B cell (primary cell): Measurements from ENCODE around the gene NAV2. TPM values are rescaled to one million over a fixed set of nuclear protein-coding genes. Genes with fewer than 3 reads are reported as not detected.

ENCODE experiments used
- ATAC-seq: fragments of 200-7000 bp; cut with Tn5 transposase; one replicate; pipeline ENCODE4 v1.10.0; 2021; ENCODE audit warnings: low read depth, mild to moderate bottlenecking, moderate number of reproducible peaks, moderate library complexity
- CTCF ChIA-PET: fragments of 350-600 bp; sonication (Branson Sonifier 250); formaldehyde crosslinking; loops from one replicate; lab custom pipeline; 2021; ENCODE audit warnings: antibody characterized with exemption, inconsistent platforms; lab: Charles Lee
- POLR2A ChIA-PET: fragments of 350-600 bp; sonication (Branson Sonifier 250); formaldehyde crosslinking; loops from one replicate; lab custom pipeline; 2021; ENCODE audit warnings: antibody characterized with exemption; lab: Charles Lee
- DNase-seq: peaks from one replicate; pipeline ENCODE4 v3.0.0; 2013
- H2AFZ ChIP-seq: 2 replicates; pipeline ENCODE4 v1.6.1; 2012; ENCODE audit warnings: mild to moderate bottlenecking, low read depth, low read length; ENCODE audit not compliant: insufficient read depth, poor library complexity, severe bottlenecking
- H3K27ac ChIP-seq, 2 donors: 1 replicate in 1 of 2; 2 replicates in 1 of 2; pipeline ENCODE4 v1.5.1; 2012 to 2013; ENCODE audit warnings: low read length in 2 of 2, mild to moderate bottlenecking in 2 of 2, moderate library complexity in 1 of 2
- H3K27me3 ChIP-seq, 4 experiments: fragments of 200-600 bp in 1 of 4; sonication (generic) in 1 of 4; replicated peaks in 1 of 4; 1 replicate in 2 of 4; 2 replicates in 2 of 4; pipeline versions ENCODE4 v1.6.1 to v1.7.0; 2013 to 2016; ENCODE audit warnings: low read length in 3 of 4, mild to moderate bottlenecking in 2 of 4, mixed read lengths in 1 of 4, moderate library complexity in 1 of 4; ENCODE audit not compliant: insufficient read depth in 4 of 4, control insufficient read depth in 3 of 4; ENCODE audit errors: control extremely low read depth in 1 of 4
- H3K36me3 ChIP-seq, 2 experiments: replicated peaks in 1 of 2; 1 replicate in 1 of 2; 2 replicates in 1 of 2; pipeline versions ENCODE4 v1.6.1 to v1.7.1; 2013; ENCODE audit warnings: low read length in 1 of 2; ENCODE audit not compliant: insufficient read depth in 2 of 2, control insufficient read depth in 1 of 2; ENCODE audit errors: control extremely low read depth in 1 of 2, extremely low read depth in 1 of 2
- H3K4me1 ChIP-seq, 2 donors: fragments of 200-600 bp in 1 of 2; sonication (generic) in 1 of 2; 1 replicate in 1 of 2; 2 replicates in 1 of 2; pipeline versions ENCODE4 v1.5.1 to v1.6.1; 2013 to 2017; ENCODE audit warnings: low read length in 2 of 2; ENCODE audit not compliant: control insufficient read depth in 2 of 2, insufficient read depth in 2 of 2
- H3K4me2 ChIP-seq: replicated peaks from 2 replicates; pipeline ENCODE3; 2012; ENCODE audit warnings: mild to moderate bottlenecking, low read depth, low read length; ENCODE audit not compliant: poor library complexity, severe bottlenecking
- H3K4me3 ChIP-seq, 5 experiments: fragments of 200-600 bp in 1 of 5; sonication (generic) in 1 of 5; 1 replicate in 3 of 5; 2 replicates in 2 of 5; pipeline versions ENCODE4 v1.5.1 to v1.7.0; 2011 to 2016; ENCODE audit warnings: low read length in 4 of 5, mild to moderate bottlenecking in 4 of 5, low read depth in 2 of 5, control low read depth in 1 of 5, moderate library complexity in 1 of 5; ENCODE audit not compliant: insufficient read depth in 1 of 5; ENCODE audit errors: control extremely low read depth in 1 of 5, extremely low read depth in 1 of 5
- H3K79me2 ChIP-seq: fragments of 200-600 bp; sonication (generic); one replicate; pipeline ENCODE4 v1.6.0; 2016; ENCODE audit warnings: low read length; ENCODE audit not compliant: control insufficient read depth, insufficient read depth
- H3K9ac ChIP-seq: fragments of 200-600 bp; sonication (generic); 2 replicates; pipeline ENCODE4 v1.6.1; 2017; ENCODE audit warnings: mild to moderate bottlenecking, low read length, moderate library complexity
- H3K9me3 ChIP-seq, 3 donors: one replicate each; pipeline versions ENCODE4 v1.6.1 to v1.7.1; 2013; ENCODE audit warnings: low read length in 2 of 3; ENCODE audit not compliant: control insufficient read depth in 2 of 3, insufficient read depth in 1 of 3; ENCODE audit errors: control extremely low read depth in 1 of 3
- H4K20me1 ChIP-seq: 2 replicates; pipeline ENCODE4 v1.6.0; 2012; ENCODE audit warnings: mild to moderate bottlenecking, low read length; ENCODE audit not compliant: insufficient read depth, control insufficient read depth, poor library complexity, severe bottlenecking
- H3K27ac Mint-ChIP-seq: one replicate; pipeline ENCODE4 v1.8.0; 2021; ENCODE audit warnings: mixed read lengths
- H3K27me3 Mint-ChIP-seq: one replicate; pipeline ENCODE4 v1.8.0; 2021; ENCODE audit warnings: mixed read lengths
- H3K4me1 Mint-ChIP-seq: one replicate; pipeline ENCODE4 v1.8.0; 2021; ENCODE audit warnings: mixed read lengths
- H3K4me3 Mint-ChIP-seq: one replicate; pipeline ENCODE4 v1.8.0; 2021; ENCODE audit warnings: mixed read lengths
- H3K9me3 Mint-ChIP-seq: one replicate; pipeline ENCODE4 v1.8.0; 2022; ENCODE audit warnings: mixed read lengths; ENCODE audit not compliant: insufficient read depth
- CTCF ChIP-seq: fragments of 200-600 bp; IDR thresholded peaks from one replicate; pipeline ENCODE4 v1.8.0; 2022; ENCODE audit warnings: antibody characterized with exemption, mild to moderate bottlenecking
- EZH2 ChIP-seq: IDR thresholded peaks from 2 replicates; pipeline ENCODE4 v1.6.1; 2012; ENCODE audit warnings: borderline replicate concordance, low read depth, mild to moderate bottlenecking, moderate library complexity, low read length; ENCODE audit not compliant: insufficient read depth, poor library complexity, severe bottlenecking
- WGBS: methylation state at CpG from one replicate; pipeline ENCODE4 v1.1.5; 2013; ENCODE audit warnings: missing lambda C conversion rate; ENCODE audit not compliant: insufficient coverage; 5-methylcytosine and 5-hydroxymethylcytosine counted together
- intact Hi-C: fragments of 100-400 bp; cut with micrococcal nuclease; formaldehyde crosslinking; loops from one replicate; pipeline ENCODE4 v1.10.0; 2022
- polyA plus RNA-seq: library from polyadenylated mRNA; depleted of rRNA; stranded (reverse); fragments of >200 nt; gene quantifications from 2 replicates; pipeline ENCODE4 v1.2.3, GENCODE V29; 2012
- total RNA-seq, 2 donors: library from RNA; stranded (reverse); fragments of 120-200 nt in 1 of 2; gene quantifications; 1 replicate in 1 of 2; 2 replicates in 1 of 2; pipeline versions ENCODE4 v1.2.3 to v1.2.4, GENCODE V29; 2013 to 2022

Gene NAV2
- total and polyA plus RNA-seq, 2 donors (not counting 1 experiment from before 2014, with no cell fraction given), result 0.82 to 22.2 TPM

- POLR2A ChIA-PET, result no interaction called here
- Histone ChIP-seq H3K4me1 (no peaks in the 10 kb centered on the region), H3K9me3 (no peaks in the 10 kb centered on the region), H3K4me3 (no peak overlapping the region), H3K36me3 (no peaks in the 10 kb centered on the region), H2AFZ (no peak overlapping the region), H3K9ac (no peak overlapping the region), H4K20me1 (no peaks in the 10 kb centered on the region), H3K27me3 (no peaks in the 10 kb centered on the region), H3K27ac (no peak overlapping the region), H3K4me2 (no peak overlapping the region), H3K79me2 (no peaks in the 10 kb centered on the region)
- Mint-ChIP-seq H3K27me3 (peaks cover 40% of the 10 kb centered on the region), H3K4me1 (no peaks in the 10 kb centered on the region), H3K4me3 (no peak overlapping the region), H3K9me3 (no peaks in the 10 kb centered on the region), H3K27ac (no peak overlapping the region)
- no peak for ATAC-seq
- intact Hi-C loops, result no loop called here
- DNase-seq, result no peak
- no peak for TF ChIP-seq EZH2
- no peak for TF ChIP-seq CTCF
- CTCF ChIA-PET, result interaction anchor here (1.6 kb wide), 1 partner anchor 11 kb away, joined by 4 read pairs; no protein-coding TSS in a partner anchor
- 86% methylated on average over 1 of the region's 2 CpGs for WGBS
Observed at GRCh38 chr11:19770277-19770676, 57.6 kb downstream of the NAV2 start.

- TF ChIP-seq CTCF (no peak), EZH2 (no peak)
- CTCF ChIA-PET, result no interaction called here
Observed at GRCh38 chr11:19771463-19771862, 58.8 kb downstream of the NAV2 start.

More at GRCh38 chr11:19771463-19771862, 58.8 kb downstream of the NAV2 start:
- no peak overlapping the region for H3K27ac Mint-ChIP-seq
- no CpG with 5 or more reads among the region's 4 CpGs for WGBS
- H3K9ac ChIP-seq, result no peak overlapping the region
- ATAC-seq, result no peak
- no peaks in the 10 kb centered on the region for H3K36me3 ChIP-seq
- H3K9me3 Mint-ChIP-seq, result no peaks in the 10 kb centered on the region
- no peaks in the 10 kb centered on the region for H3K79me2 ChIP-seq
- H3K4me1 ChIP-seq, result peaks cover 3% of the 10 kb centered on the region in 2 donors
- H3K27me3 Mint-ChIP-seq, result peaks cover 42% of the 10 kb centered on the region
- DNase-seq, result no peak
- no peak overlapping the region for H3K4me3 Mint-ChIP-seq
- H3K4me1 Mint-ChIP-seq, result peaks cover 8% of the 10 kb centered on the region
- intact Hi-C loops, result no loop called here
- H3K27me3 ChIP-seq, result peaks cover 0 to 3% (median 0%) of the 10 kb centered on the region in 4 experiments
- POLR2A ChIA-PET, result no interaction called here
- no peak overlapping the region for H3K4me2 ChIP-seq
- H3K9me3 ChIP-seq, result no peaks in the 10 kb centered on the region
- no peak overlapping the region for H3K27ac ChIP-seq
- H3K4me3 ChIP-seq, result no peak overlapping the region
- H2AFZ ChIP-seq, result no peak overlapping the region
- H4K20me1 ChIP-seq, result no peaks in the 10 kb centered on the region
